ENCODE data around the gene SLC16A3.

SLC16A3 gene

GRCh38 chr17:82221341-82221902 lies 7.4 kb upstream of the SLC16A3 start:
- in situ Hi-C loops (cut with MboI; ENCODE audit: low sequenced_read_pairs), result no loop called here

GRCh38 chr17:82222816-82223215 lies 6.0 kb upstream of the SLC16A3 start:
- in situ Hi-C loops (cut with MboI; ENCODE audit: low sequenced_read_pairs), result no loop called here

GRCh38 chr17:82223517-82223916 lies 5.3 kb upstream of the SLC16A3 start:
- in situ Hi-C loops (cut with MboI; ENCODE audit: low sequenced_read_pairs), result no loop called here

- in situ Hi-C loops (cut with MboI; ENCODE audit: low sequenced_read_pairs), result no loop called here
Measured at GRCh38 chr17:82224666-82225065, 4.2 kb upstream of the SLC16A3 start.

GRCh38 chr17:82225368-82226029 lies 3.3 kb upstream of the SLC16A3 start:
- in situ Hi-C loops (cut with MboI; ENCODE audit: low sequenced_read_pairs), result no loop called here

GRCh38 chr17:82226146-82226808 lies 2.6 kb upstream of the SLC16A3 start:
- in situ Hi-C loops (cut with MboI; ENCODE audit: low sequenced_read_pairs), result no loop called here

- in situ Hi-C loops (cut with MboI; ENCODE audit: low sequenced_read_pairs), result no loop called here
Measured at GRCh38 chr17:82226809-82227628, 1.8 kb upstream of the SLC16A3 start.

- in situ Hi-C loops (cut with MboI; ENCODE audit: low sequenced_read_pairs), result no loop called here
Measured at GRCh38 chr17:82227629-82228277, 1.1 kb upstream of the SLC16A3 start.

- in situ Hi-C loops (cut with MboI; ENCODE audit: low sequenced_read_pairs), result no loop called here
Measured at GRCh38 chr17:82228278-82228841, 482 bp upstream of the SLC16A3 start.

GRCh38 chr17:82229698-82230608 lies 1.1 kb downstream of the SLC16A3 start:
- in situ Hi-C loops (cut with MboI; ENCODE audit: low sequenced_read_pairs), result no loop called here

- in situ Hi-C loops (cut with MboI; ENCODE audit: low sequenced_read_pairs), result no loop called here
Measured at GRCh38 chr17:82230609-82231311, 1.9 kb downstream of the SLC16A3 start.

- in situ Hi-C loops (cut with MboI; ENCODE audit: low sequenced_read_pairs), result no loop called here
Measured at GRCh38 chr17:82231312-82231561, 2.4 kb downstream of the SLC16A3 start.

GRCh38 chr17:82231562-82232321 lies 2.9 kb downstream of the SLC16A3 start:
- in situ Hi-C loops (cut with MboI; ENCODE audit: low sequenced_read_pairs), result no loop called here

- in situ Hi-C loops (cut with MboI; ENCODE audit: low sequenced_read_pairs), result no loop called here
Measured at GRCh38 chr17:82232322-82232820, 3.5 kb downstream of the SLC16A3 start.

GRCh38 chr17:82232876-82233785 lies 4.3 kb downstream of the SLC16A3 start:
- in situ Hi-C loops (cut with MboI; ENCODE audit: low sequenced_read_pairs), result no loop called here

- in situ Hi-C loops (cut with MboI; ENCODE audit: low sequenced_read_pairs), result no loop called here
Measured at GRCh38 chr17:82234211-82235055, 5.6 kb downstream of the SLC16A3 start.
